IMR-90 (cell line): ENCODE results near the gene NXF1. TPM values are rescaled to one million over a fixed set of nuclear protein-coding genes. Genes with fewer than 3 reads are reported as not detected.

Experiments used
- ATAC-seq: fragments of 200-7000 bp; cut with Tn5 transposase; 2 replicates; pipeline ENCODE4 v1.9.1; 2020; ENCODE audit warnings: low read depth, mild to moderate bottlenecking, moderate library complexity
- BruUV-seq: library from RNA; stranded (reverse); fragments of 400-500 nt; replicated peaks from 2 replicates; lab custom pipeline; 2021; lab: Mats Ljungman, UMichigan
- CTCF ChIA-PET: fragments of 300-600 bp; formaldehyde crosslinking; extraction: SDS; loops from one replicate; lab custom pipeline; 2021; ENCODE audit warnings: antibody characterized with exemption; lab: Yijun Ruan, JAX
- POLR2A ChIA-PET: fragments of 300-600 bp; sonication (Branson Sonifier 250); formaldehyde crosslinking; loops from one replicate; lab custom pipeline; 2022; ENCODE audit warnings: antibody characterized with exemption; ENCODE audit not compliant: unreplicated experiment; lab: Charles Lee
- DNase-seq: peaks from one replicate; pipeline ENCODE4 v3.0.0; 2013
- H2AFZ ChIP-seq: replicated peaks from 2 replicates; pipeline ENCODE3; 2013; ENCODE audit warnings: low read length, mild to moderate bottlenecking; ENCODE audit not compliant: poor library complexity
- H2AK5ac ChIP-seq: 2 replicates; pipeline ENCODE4 v1.6.1; 2013; ENCODE audit warnings: low read depth, low read length, inconsistent platforms
- H2AK9ac ChIP-seq: replicated peaks from 2 replicates; pipeline ENCODE3; 2013; ENCODE audit warnings: mild to moderate bottlenecking, low read depth, low read length, moderate library complexity; ENCODE audit not compliant: poor library complexity
- H2BK120ac ChIP-seq: 2 replicates; pipeline ENCODE4 v1.6.1; 2013; ENCODE audit warnings: low read depth, low read length, inconsistent platforms
- H2BK15ac ChIP-seq: 3 replicates; pipeline ENCODE4 v1.6.1; 2013; ENCODE audit warnings: low read depth, low read length, inconsistent platforms
- H2BK20ac ChIP-seq: 2 replicates; pipeline ENCODE4 v1.6.1; 2013; ENCODE audit warnings: low read depth, mild to moderate bottlenecking, inconsistent platforms, low read length, moderate library complexity
- H2BK5ac ChIP-seq: 2 replicates; pipeline ENCODE4 v1.6.1; 2013; ENCODE audit warnings: mild to moderate bottlenecking, low read depth, low read length, inconsistent platforms; ENCODE audit not compliant: poor library complexity, severe bottlenecking
- H3K14ac ChIP-seq: replicated peaks from 2 replicates; pipeline ENCODE4 v1.6.1; 2013; ENCODE audit warnings: low read depth, low read length, inconsistent platforms
- H3K18ac ChIP-seq: 2 replicates; pipeline ENCODE4 v1.6.1; 2013; ENCODE audit warnings: low read depth, low read length, control low read depth
- H3K23ac ChIP-seq: 2 replicates; pipeline ENCODE4 v1.6.1; 2013; ENCODE audit warnings: low read depth, low read length, inconsistent platforms
- H3K27ac ChIP-seq: 2 replicates; pipeline ENCODE4 v1.5.1; 2013; ENCODE audit warnings: mild to moderate bottlenecking, control low read depth, low read length; ENCODE audit not compliant: insufficient read depth
- H3K27me3 ChIP-seq: 2 replicates; pipeline ENCODE4 v1.6.1; 2013; ENCODE audit warnings: low read length; ENCODE audit not compliant: control insufficient read depth, insufficient read depth
- H3K36me3 ChIP-seq: 2 replicates; pipeline ENCODE4 v1.6.1; 2013; ENCODE audit warnings: low read length, mixed read lengths; ENCODE audit not compliant: control insufficient read depth, insufficient read depth
- H3K4ac ChIP-seq: 2 replicates; pipeline ENCODE4 v1.6.1; 2013; ENCODE audit warnings: low read depth, low read length, inconsistent platforms
- H3K4me1 ChIP-seq: 2 replicates; pipeline ENCODE4 v1.6.1; 2013; ENCODE audit warnings: low read length, mixed read lengths; ENCODE audit not compliant: control insufficient read depth, insufficient read depth
- H3K4me2 ChIP-seq: 2 replicates; pipeline ENCODE4 v1.6.1; 2013; ENCODE audit warnings: low read depth, mild to moderate bottlenecking, control low read depth, low read length, moderate library complexity
- H3K4me3 ChIP-seq: 2 replicates; pipeline ENCODE4 v1.5.1; 2013; ENCODE audit warnings: low read depth, mild to moderate bottlenecking, control low read depth, low read length, moderate library complexity; ENCODE audit not compliant: insufficient read depth
- H3K56ac ChIP-seq: 2 replicates; pipeline ENCODE4 v1.6.1; 2013; ENCODE audit warnings: low read length, inconsistent platforms; ENCODE audit not compliant: insufficient read depth; ENCODE audit errors: extremely low read depth
- H3K79me1 ChIP-seq, 2 experiments: 2 replicates each; pipeline ENCODE4 v1.6.1; 2013; ENCODE audit warnings: low read length in 2 of 2, inconsistent platforms in 1 of 2, low read depth in 1 of 2
- H3K9ac ChIP-seq: 2 replicates; pipeline ENCODE4 v1.6.1; 2013; ENCODE audit warnings: low read depth, low read length, control low read depth
- H3K9me1 ChIP-seq: 2 replicates; pipeline ENCODE4 v1.6.1; 2013; ENCODE audit warnings: low read length, inconsistent platforms; ENCODE audit not compliant: insufficient read depth
- H3K9me3 ChIP-seq: 2 replicates; pipeline ENCODE4 v1.6.1; 2013; ENCODE audit warnings: low read length; ENCODE audit not compliant: control insufficient read depth, insufficient read depth
- H4K20me1 ChIP-seq: 2 replicates; pipeline ENCODE4 v1.6.1; 2013; ENCODE audit warnings: low read length, inconsistent platforms; ENCODE audit not compliant: insufficient read depth
- H4K5ac ChIP-seq: 2 replicates; pipeline ENCODE4 v1.6.1; 2013; ENCODE audit warnings: mild to moderate bottlenecking, low read depth, low read length, control low read depth
- H4K8ac ChIP-seq, 2 experiments: 2 replicates each; pipeline ENCODE4 v1.6.1; 2013; ENCODE audit warnings: low read depth in 2 of 2, low read length in 2 of 2, control low read depth in 1 of 2, inconsistent platforms in 1 of 2
- H4K91ac ChIP-seq: 2 replicates; pipeline ENCODE4 v1.6.1; 2013; ENCODE audit warnings: low read depth, low read length, inconsistent platforms; ENCODE audit not compliant: insufficient read depth
- BHLHE40 ChIP-seq: fragments of 150-350 bp; IDR thresholded peaks from 2 replicates; pipeline ENCODE4 v1.6.1; 2016; ENCODE audit warnings: mild to moderate bottlenecking, low read depth, low read length
- FOS ChIP-seq: fragments of 150-350 bp; IDR thresholded peaks from 2 replicates; pipeline ENCODE4 v1.6.1; 2016; ENCODE audit warnings: low read depth, low read length
- MAZ ChIP-seq: IDR thresholded peaks from 2 replicates; pipeline ENCODE4 v1.6.1; 2012; ENCODE audit warnings: low read depth, mild to moderate bottlenecking, low read length, improper control_type of control experiment, moderate library complexity, borderline replicate concordance
- MXI1 ChIP-seq: IDR thresholded peaks from 2 replicates; pipeline ENCODE4 v1.6.1; 2012; ENCODE audit warnings: low read depth, mild to moderate bottlenecking, low read length, moderate library complexity, borderline replicate concordance
- NFE2L2 ChIP-seq: fragments of 150-350 bp; IDR thresholded peaks from 2 replicates; pipeline ENCODE4 v1.6.1; 2016; ENCODE audit warnings: low read depth, mild to moderate bottlenecking, low read length
- POLR2A ChIP-seq: IDR thresholded peaks from 2 replicates; pipeline ENCODE4 v1.6.1; 2012; ENCODE audit warnings: mild to moderate bottlenecking, low read depth, low read length
- RAD21 ChIP-seq: IDR thresholded peaks from 2 replicates; pipeline ENCODE4 v1.6.1; 2012; ENCODE audit warnings: low read length, improper control_type of control experiment
- SMC3 ChIP-seq: fragments of 150-350 bp; IDR thresholded peaks from 2 replicates; pipeline ENCODE4 v1.6.1; 2016; ENCODE audit warnings: low read depth, mild to moderate bottlenecking, antibody characterized with exemption, low read length, moderate library complexity
- WGBS, 2 experiments: methylation state at CpG; one replicate each; pipeline versions ENCODE4 v1.1.5 to v1.1.7; 2013; ENCODE audit warnings: missing lambda C conversion rate in 2 of 2; ENCODE audit not compliant: insufficient read length in 1 of 2; ENCODE audit errors: extremely low coverage in 2 of 2; 5-methylcytosine and 5-hydroxymethylcytosine counted together
- dilution Hi-C: fragments of 300-500 bp; cut with HindIII; formaldehyde crosslinking; loops from one replicate; pipeline ENCODE4 v1.14.3; 2018; ENCODE audit warnings: low sequenced_read_pairs; ENCODE audit not compliant: unreplicated experiment
- in situ Hi-C: fragments of 300-500 bp; cut with MboI; formaldehyde crosslinking; loops from 3 replicates; pipeline ENCODE4 v1.14.3; 2019; ENCODE audit warnings: low sequenced_read_pairs, inconsistent platforms, mixed read lengths
- intact Hi-C: fragments of 100-400 bp; cut with micrococcal nuclease; formaldehyde crosslinking; loops from 2 replicates; pipeline ENCODE4 v1.10.0; 2022
- polyA plus RNA-seq, 3 experiments: library from polyadenylated mRNA; depleted of rRNA; stranded (reverse); fragments of >200 nt; gene quantifications; 2 replicates each; pipeline ENCODE4 v1.2.3, GENCODE V29; 2012; ENCODE audit warnings: low replicate concordance in 1 of 3
- total RNA-seq: library from RNA; depleted of rRNA; stranded (reverse); fragments of >200 nt; gene quantifications from 2 replicates; pipeline ENCODE4 v1.2.3, GENCODE V29; 2012
- TF ChIP-seq, protein P1 (sequence below): fragments of 150-350 bp; IDR thresholded peaks from 2 replicates; pipeline ENCODE4 v1.6.1; 2017; ENCODE audit warnings: mild to moderate bottlenecking, antibody characterized with exemption, low read length, low read depth
- TF ChIP-seq, protein P2 (sequence below): conservative IDR thresholded peaks from 2 replicates; pipeline ENCODE4 v1.5.1; 2012; ENCODE audit warnings: mild to moderate bottlenecking, low read depth, low read length, improper control_type of control experiment

Gene NXF1
- total and polyA plus RNA-seq, 2 of the 4 experiments (the other 2 are of a cell fraction), result 26.3 to 97.4 TPM

DNA sequence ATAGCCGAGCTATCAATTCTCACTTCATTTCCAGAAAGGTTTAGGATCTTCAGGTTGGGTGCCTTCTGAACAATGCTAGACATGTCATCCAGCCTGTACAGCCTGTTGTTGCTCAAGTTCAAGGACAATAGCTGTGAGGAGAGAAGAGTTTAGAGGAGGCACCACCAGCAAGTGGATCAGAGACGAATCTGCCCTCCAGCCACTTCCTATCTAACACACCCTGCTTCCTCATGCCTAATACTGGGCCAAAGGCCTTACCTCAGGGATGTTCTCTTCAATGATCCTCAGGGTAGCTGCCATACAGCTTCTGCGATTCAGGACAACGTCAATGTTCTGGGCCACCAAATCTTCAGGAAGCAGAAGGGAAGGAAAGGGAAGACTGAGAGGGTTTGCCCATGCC is 4.2 kb downstream of the NXF1 start:
- Histone ChIP-seq H2BK20ac (no peak overlapping the region), H3K4ac (no peak overlapping the region), H3K4me3 (no peak overlapping the region), H3K23ac (no peak overlapping the region), H2BK5ac (no peak overlapping the region), H3K36me3 (peaks cover 60% of the 10 kb centered on the region), H2BK15ac (no peak overlapping the region), H2AFZ (no peak overlapping the region), H3K4me1 (peaks cover 8% of the 10 kb centered on the region), H4K5ac (no peak overlapping the region), H3K9ac (no peak overlapping the region), H2AK5ac (no peak overlapping the region), H3K14ac (no peak overlapping the region), H3K18ac (no peak overlapping the region), H4K91ac (no peak overlapping the region), H3K9me1 (peaks cover 11% of the 10 kb centered on the region), H2BK120ac (no peak overlapping the region), H3K4me2 (no peak overlapping the region), H3K79me1 (peaks cover 26 to 50% of the 10 kb centered on the region in 2 experiments), H3K27me3 (no peaks in the 10 kb centered on the region), H3K56ac (no peak overlapping the region), H3K9me3 (no peaks in the 10 kb centered on the region), H4K8ac (no peak overlapping the region), H4K20me1 (peaks cover 22% of the 10 kb centered on the region), H2AK9ac (no peak overlapping the region), H3K27ac (no peak overlapping the region)
- in situ Hi-C loops (no loop called here), dilution Hi-C loops (no loop called here), intact Hi-C loops (no loop called here)
- DNase-seq, result no peak
- WGBS, 2 experiments, result no CpG with 5 or more reads among the region's 4 CpGs
- TF ChIP-seq BHLHE40, result no peak
- TF ChIP-seq, protein P1, sequence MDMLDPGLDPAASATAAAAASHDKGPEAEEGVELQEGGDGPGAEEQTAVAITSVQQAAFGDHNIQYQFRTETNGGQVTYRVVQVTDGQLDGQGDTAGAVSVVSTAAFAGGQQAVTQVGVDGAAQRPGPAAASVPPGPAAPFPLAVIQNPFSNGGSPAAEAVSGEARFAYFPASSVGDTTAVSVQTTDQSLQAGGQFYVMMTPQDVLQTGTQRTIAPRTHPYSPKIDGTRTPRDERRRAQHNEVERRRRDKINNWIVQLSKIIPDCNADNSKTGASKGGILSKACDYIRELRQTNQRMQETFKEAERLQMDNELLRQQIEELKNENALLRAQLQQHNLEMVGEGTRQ, result no peak
- no peak for TF ChIP-seq FOS
- no peak for TF ChIP-seq MXI1
- no peak for TF ChIP-seq MAZ
- no peak for TF ChIP-seq POLR2A
- TF ChIP-seq NFE2L2, result no peak
- TF ChIP-seq RAD21, result no peak
- TF ChIP-seq, protein P2, sequence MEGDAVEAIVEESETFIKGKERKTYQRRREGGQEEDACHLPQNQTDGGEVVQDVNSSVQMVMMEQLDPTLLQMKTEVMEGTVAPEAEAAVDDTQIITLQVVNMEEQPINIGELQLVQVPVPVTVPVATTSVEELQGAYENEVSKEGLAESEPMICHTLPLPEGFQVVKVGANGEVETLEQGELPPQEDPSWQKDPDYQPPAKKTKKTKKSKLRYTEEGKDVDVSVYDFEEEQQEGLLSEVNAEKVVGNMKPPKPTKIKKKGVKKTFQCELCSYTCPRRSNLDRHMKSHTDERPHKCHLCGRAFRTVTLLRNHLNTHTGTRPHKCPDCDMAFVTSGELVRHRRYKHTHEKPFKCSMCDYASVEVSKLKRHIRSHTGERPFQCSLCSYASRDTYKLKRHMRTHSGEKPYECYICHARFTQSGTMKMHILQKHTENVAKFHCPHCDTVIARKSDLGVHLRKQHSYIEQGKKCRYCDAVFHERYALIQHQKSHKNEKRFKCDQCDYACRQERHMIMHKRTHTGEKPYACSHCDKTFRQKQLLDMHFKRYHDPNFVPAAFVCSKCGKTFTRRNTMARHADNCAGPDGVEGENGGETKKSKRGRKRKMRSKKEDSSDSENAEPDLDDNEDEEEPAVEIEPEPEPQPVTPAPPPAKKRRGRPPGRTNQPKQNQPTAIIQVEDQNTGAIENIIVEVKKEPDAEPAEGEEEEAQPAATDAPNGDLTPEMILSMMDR, result no peak
- no peak for TF ChIP-seq SMC3
- ChIA-PET CTCF (interaction anchor here (1.2 kb wide), 1 partner anchor 15 kb away, joined by 4 read pairs; no protein-coding TSS in a partner anchor), POLR2A (no interaction called here)
- no TSS peak for BruUV-seq
- ATAC-seq, result no peak
